IPS-NIHi7 (cell line): ENCODE results near the gene TBC1D16.

Source experiments
- DNase-seq: peaks from one replicate; pipeline ENCODE4 v3.0.0; 2012; ENCODE audit warnings: mixed read lengths; ENCODE audit errors: extremely low spot score

TBC1D16 gene

DNA sequence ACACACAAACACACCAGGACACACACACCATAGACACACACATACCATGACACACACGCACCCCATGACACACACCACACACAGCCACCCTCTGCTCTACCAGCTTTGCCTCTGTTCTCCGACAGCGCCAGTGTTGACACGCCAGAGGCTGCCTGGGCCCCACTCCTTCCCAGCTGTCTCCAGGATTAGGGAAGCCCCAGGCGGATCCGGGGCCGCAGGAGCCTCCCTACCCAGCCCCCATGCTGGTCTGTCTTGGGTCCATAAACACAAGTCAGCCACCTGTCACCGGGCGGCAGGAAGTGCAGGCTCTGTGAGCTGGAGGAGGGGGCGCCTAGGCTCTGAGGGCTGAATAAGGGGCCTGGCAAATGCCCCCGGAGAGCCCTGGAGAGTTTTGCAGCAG, 10.5 kb downstream of the TBC1D16 start:
- DNase-seq, result peak; percentile 65

DNA sequence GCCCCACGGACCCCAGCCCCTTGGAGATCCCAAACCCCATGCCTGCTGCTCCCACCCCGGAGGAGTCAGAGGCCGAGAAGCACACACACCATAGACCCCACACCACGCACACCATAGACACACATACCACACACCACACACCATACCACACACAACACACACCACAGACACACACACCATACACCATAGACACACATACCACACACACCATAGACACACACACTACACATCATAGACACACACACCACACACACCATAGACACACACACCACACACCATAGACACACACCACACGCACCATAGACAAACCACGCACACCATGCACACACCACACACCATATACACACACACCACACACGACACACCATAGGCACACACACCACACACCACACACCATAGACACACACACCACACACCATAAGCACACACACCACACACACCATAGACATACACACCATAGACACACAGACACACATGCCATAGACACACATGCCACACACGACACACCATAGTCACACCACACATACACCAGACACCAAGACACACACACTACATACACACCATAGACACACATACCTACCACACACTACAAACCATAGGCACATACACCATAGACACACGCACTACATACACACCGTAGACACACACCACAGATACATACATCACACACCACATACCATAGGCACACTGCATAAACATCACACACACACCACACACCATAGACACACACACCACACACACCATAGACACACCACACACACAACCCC, 11.3 kb downstream of the TBC1D16 start:
- DNase-seq, result no peak

DNA sequence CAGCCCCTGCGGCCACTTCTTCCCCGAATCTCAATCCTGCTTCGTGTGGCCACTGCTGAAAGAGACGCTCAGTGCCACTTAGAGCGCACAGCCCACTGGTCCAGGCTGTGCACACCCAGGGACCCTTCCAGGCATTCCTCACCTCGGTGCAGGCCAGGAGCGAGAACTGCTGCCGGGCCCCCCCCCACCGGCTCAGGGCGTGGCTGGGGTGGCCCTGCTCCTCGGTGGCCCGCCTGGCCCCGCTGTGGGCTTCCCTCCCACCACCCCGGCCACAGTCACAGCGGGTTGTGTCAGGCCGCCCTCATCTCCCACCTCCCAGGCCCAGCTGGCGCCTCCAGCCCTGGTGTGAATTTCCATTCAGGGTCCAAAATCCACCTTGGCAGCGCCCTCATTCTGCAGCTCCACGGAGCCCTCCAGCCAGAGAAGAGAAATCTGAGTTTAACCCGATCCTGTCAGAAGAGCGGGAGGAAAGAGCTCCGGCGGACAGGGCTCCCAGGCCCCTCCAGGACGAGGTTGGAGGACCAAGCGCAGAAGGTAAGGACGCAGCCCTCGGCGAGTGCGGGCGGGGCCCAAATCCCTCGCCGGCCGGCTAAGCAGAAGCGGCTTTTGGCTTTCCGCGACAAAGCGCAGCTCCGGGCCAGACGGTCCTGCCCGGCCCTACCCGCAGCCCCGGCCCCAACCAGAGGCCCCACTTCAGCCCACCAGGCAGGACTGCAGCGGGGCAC, 12.0 kb downstream of the TBC1D16 start:
- peak; percentile 49 for DNase-seq

DNA sequence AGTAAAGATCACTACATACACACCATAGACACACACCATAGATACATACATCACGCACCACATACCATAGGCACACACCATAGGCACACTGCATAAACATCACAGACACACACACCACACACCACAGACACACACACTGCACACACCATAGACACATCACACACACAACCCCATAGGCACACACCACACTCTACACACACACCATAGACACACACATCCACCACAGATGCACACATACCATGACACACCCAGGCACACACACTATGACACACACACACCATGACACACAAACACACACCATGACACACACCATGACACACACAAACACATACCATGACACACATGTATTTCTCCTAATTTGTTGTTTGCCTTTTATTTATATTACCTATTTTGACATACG, 14.1 kb downstream of the TBC1D16 start:
- no peak for DNase-seq

DNA sequence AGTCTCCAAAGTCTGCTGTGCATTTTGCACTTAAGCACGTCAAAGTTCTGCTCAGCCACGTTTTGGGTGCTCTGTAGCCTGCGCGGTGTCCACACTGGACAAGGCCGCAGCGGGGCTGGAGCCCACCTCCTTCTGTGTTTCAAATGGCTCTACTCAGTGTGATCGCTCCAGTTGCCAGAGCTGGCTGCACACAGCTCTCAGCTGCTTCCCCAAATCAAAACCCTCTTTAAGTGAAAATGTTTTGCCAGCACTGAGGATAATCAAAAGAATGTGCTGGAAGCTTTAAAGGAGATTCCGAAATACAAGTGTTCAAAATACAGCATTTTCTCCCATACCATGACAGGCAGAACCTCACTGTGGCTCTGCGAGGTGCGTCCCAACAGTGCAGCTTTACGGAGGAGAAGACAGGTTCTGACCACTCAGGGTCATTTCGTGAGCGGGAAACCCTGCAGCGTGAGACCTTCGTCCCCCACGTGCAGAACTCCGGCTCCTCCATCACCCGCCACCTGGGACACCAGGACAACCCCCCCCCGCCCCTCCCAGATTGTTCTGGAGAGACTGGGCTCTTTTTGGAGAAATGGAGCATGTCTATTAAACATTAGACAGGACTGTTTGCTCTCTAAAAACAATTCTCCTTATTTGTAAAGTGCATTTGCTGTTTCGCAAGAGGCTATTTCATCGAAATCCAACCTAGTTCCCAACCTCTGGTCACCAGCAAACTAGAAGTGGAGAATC, 16.6 kb downstream of the TBC1D16 start:
- no peak for DNase-seq

DNA sequence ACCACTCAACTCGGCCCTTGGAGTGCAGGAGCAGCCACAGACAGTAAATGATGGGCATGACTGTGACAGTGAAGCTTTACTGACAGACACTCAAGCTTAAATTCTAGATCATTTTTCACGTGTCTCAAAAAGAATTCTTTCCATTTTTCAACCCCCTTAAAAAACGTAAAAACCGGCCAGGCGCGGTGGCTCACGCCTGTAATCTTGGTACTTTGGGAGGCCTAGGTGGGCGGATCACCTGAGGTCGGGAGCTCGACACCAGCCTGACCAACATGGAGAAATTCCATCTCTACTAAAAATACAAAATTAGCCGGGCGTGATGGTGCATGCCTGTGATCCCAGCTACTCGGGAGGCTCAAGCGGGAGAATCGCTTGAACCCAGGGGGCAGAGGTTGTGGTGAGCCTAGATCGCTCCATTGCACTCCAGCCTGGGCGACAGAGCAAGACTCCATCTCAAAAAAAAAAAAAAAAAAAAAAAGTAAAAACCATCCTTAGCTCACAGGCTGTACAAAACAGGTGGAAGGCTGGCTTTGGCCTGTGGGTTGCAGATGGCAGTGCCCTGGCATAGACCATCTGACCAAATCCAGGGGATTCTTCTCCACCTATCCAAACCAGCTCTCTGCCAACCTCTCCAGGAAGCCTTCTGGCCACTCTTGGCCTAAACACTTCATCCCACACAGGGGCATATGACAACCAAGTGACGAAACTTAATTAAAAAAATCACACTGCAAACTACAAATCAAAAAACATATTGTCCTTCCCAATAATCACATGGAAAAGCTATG, 18.3 kb downstream of the TBC1D16 start:
- DNase-seq, result no peak

DNA sequence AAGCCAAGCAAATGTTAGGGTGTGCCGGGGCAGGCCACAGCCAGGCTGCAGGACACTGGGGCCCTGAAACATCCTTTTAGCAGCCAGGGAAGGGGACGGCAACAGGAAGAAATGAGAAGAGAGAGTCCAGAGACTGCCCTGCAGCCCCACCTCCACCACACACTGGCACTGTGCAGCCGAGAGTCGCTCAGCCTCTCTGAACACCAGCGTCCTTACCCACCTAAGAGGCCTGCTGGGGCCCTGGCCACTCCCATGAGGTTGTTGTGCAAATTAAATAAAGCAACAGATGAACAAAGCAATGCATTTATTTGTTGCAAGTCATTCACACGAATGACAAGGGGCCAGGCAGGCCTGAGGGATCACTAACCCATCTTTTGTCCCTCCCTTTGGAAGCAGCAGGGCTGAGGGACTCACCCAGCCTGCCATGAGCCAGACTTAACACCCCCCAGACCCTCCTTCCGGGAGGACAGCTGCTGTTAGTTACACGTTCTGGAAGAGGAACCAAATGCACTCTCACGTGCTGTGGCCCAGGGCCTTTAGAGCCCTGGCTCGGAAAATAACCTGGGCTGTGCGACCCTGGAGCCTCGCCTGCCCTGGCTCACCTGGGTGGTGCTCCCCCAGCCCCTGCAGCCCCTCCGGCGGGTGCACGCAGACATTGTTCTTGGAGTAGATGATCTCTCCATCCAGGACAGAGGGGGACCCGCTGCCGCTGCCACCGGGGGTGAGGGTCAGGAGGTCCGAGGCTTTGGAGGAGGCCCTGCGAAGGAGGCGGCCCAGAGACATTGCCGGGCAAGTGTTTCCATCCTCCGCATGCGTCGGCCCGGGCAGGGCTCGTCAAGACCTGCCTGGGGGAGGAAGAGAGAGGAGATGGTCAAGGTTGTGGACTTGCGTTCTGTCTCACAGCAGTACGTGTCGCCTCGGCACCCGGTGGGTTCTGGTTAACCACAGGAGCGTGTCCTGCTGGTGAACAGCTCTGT, 22.6 kb downstream of the TBC1D16 start:
- no peak for DNase-seq

DNA sequence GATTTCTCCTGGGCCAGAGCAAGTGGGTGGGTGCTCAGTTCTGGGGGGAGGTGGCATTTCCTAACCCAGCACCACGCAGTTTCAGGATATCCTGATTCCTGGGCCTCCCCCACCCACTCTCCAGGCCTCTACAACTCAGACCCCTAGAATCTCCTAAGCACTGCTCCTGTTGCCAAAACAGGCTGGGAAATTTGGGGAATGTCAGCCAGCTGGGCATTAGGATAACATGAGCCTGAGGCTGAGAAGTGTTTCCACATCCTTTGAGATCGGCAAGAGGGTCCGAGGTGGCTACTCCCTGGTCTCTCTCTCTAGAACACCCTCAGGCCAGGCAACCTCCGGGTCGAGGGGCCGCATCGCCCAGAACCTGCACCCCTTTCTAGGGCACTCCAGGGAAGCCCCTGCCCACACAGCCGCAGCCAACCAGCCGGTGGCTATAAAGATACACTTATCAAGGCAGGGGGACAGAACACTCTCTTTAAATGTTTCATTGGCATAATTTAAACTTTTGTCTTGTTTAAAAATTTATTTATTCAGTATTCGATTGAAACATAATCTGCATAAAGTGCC, 23.6 kb downstream of the TBC1D16 start:
- no peak for DNase-seq

DNA sequence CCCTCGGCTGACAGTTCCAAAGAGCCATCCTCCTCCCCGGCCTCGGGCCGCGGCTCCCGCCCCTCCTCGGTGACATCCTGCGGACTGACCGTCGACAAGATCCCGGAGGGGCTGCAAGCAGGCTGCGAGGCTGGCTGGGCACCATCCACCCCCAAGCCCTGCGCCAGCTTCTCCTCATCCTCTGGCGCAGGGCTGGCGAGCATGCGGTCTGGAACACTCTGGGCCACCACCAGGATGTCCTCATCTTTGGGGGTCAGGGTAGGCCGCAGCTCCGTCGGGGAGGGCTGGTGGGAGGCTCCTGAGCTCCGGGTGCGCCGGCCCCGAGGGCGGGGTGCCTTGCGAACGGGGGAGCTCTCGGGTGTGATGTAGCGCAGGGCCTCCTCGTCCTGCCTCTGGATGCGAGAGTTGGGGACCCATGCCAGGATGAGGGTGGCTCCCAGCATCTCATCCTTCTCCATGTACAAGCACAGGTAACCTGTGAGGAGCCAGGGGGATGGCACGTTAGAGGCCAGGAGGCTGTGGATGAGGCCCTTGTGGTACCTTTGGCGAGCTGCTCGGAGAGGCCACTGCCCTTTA, 25.3 kb downstream of the TBC1D16 start:
- no peak for DNase-seq

DNA sequence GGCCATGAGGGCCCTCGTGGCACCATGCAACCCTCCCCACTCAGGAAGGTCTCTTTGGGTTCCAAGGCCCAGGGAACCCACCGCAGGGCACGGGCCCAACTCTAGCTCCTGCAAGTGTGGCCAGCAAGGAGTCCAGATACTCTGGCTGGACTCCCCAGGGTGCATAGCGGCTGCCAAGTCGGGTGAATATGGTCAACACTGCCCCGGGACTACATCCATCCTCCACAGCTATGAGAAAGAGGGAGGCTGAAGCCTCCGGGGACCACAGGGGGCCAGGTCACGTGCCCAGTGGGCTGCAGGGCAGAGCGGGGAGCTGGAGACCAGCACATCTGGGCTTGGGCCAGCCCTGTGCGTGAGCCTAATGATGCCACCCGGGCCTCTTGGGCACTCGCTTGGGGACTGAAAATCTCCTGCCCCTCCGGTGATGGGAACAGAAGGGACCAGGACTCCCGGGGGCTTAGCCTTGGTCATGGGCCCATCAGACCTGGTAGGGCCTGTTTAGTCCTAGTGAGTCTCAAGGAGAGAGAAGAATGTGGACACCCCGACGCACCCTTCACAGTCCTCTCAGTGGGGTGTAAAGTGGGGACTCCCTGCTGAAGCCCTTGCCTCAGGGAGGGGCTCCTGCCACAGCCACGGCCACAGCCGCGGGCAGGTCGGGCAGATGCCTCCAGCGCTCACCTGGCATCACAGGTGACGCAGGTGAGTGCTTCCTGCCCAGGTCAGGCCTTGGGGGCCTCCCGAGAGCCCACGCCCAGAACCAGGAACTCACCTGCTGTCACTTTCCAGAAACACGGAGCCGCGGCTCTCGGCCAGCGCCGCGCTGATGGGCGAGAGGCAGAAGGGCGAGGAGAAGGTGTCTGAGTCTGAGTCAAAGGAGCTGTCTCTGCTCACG, 26.0 kb downstream of the TBC1D16 start:
- no peak for DNase-seq

DNA sequence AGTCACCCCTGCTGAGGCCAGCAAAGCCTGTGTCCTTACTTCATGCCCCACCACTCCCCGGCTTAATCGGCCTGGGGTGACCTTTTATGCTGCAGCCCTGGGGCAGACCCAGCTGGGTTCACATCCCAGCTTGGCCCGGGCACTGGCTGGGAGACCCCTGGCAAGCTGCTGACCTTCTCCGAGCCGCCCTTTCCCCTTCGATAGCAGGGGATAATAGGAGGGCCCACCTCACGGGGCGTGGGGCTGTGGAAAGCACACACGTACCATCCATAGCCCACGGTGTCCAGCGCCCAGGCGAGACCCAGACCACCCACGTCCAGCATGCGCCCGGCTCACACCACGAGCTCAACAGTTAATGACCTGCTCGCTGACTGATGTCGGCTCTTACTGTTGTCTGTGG, 26.8 kb downstream of the TBC1D16 start:
- no peak for DNase-seq

DNA sequence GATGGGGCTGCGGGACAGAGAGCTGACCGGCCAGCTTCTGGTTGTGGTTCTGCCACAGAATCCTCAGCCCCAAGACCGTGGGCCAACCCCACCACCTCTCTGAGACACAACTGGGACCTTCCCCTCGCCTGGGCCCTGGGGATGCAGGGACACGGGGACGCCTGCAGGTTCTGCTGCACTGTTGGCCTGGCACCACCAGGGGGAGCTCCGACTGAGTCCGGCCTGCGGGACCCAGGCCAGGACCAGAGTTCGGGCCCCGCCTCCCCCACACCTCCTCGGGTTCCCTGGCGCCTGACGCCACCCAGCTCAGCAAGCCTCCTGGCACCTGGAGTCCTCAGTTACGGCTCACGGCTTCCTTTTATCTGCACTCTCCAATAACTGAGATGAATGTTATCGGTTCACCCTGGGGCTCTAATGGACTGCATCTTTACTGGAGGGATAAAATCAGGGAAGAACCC, 27.3 kb downstream of the TBC1D16 start:
- DNase-seq, result peak; percentile 95

DNA sequence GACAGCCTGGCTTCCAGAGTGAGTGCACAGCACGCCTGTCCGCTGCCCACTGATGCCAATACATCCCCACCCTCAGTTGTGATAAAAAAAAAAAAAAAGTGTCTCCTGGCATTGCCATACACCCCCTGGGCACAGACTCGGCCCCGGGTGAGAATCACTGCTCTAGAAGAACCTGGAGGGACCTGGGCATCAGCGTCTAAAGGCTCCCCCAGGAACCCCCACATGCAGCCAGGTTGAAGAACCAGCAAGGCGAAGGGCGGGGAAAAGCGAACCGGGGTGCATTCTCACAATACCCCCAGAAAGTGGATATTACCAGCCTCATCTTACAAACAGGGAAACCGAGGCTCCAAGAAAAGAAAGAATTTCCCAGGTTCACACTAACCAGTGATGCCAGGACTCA, 27.7 kb downstream of the TBC1D16 start:
- DNase-seq, result no peak

DNA sequence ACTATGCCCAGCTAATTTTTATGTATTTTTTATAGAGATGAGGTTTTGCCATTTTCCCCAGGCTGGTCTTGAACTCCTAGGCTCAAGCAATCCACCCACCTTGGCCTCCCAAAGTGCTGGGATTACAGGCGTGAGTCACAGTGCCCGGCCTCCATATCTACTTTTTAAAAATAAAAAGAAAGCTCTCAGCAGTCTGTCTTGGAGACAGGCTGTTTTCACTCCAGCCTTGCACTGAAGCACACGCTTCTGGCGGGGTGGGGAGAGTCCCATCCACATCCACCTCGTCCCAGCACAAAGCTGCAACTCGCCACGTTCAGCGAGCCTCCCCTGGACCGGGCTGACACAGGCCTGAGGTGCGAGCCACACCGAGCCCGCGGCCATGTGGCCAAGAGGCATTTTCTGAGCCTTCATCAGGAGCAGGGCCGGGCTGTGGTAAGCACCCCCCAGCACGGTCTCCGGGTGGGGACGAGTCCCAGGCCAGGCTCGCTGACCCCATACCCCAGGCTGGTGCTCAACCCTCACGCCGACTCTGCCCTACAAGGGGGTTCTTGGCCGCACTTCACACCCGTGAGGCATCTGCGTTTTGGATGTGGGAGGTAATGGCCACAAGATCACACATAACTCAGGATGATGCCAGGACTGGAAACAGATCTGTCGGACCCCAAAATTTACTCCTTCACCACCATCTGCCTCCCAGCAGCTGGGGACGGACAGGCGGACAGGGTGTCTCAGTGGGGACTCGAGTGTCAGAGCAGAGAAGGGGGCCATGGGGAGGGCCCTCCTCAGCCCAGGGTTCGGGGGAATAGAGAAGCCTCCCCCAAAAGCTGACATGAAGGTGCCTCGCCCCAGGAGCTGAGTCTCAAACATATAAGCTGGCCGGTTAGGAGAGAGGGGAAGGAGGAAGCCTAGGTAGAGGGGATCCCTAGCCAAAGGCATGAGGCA, 28.6 kb downstream of the TBC1D16 start:
- no peak for DNase-seq

DNA sequence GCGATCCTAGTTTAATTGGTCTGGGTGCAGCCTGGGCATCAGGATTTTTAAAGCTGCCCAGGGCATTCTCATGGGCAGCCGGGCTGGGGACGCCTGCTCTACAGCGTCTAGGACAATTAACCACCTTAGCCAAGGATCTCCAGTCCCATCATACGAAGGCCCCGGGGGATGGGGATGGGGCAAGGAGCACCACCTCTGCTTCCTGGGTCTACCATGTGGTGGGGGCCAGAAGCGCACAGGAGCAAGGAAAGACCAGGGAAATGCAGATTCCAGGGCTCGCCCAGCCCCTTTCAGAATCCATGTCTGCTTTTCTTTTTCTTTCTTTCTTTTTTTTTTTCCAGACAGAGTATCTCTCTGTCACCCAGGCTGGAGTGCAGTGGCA, 29.3 kb downstream of the TBC1D16 start:
- DNase-seq, result no peak

DNA sequence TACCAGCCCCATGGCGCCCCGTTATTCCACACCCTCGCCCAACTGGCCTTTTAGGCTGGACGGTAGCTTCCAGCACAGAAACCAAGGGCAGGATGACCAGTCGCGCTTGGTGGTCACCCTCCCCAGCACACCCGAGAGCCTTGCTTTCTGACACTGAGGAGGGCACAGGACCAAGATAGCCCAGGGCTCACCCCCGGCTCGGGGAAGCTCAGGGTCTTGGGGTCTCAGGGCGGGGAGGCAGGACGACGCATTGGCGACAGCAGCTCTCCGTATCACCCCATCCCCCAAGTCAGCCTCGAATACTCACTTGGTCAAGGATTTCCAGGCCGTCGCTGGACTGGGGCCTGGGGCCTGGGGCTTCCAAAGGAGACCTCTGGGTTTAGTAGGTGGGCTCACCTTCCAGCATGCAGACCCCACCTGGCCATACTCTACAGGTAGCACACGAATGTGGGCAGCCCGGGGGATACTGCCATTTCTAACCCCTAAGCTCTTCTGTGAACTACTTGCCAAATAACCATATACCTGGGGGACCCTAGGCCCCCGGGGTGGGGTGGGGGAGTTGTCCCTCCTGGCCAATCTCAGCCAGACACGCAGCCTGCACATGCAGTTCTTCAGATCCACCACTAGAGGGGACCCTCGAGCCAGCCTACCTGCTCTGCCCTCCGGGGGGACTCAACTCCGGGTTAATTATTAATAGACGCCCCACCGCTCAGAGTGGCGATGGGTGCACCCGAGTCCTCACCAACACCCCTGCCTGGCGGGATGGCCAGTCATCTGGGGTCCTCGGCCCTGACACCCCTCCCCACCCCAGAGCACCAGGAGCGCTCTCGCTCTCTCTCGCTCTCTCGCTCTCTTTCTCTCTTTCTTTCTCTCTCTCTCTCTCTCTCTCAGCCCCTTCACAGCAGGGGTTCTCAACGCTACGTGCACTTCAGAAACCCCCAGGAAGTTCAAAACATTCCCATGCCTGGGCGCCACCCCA, 30.0 kb downstream of the TBC1D16 start:
- DNase-seq, result peak; percentile 93

DNA sequence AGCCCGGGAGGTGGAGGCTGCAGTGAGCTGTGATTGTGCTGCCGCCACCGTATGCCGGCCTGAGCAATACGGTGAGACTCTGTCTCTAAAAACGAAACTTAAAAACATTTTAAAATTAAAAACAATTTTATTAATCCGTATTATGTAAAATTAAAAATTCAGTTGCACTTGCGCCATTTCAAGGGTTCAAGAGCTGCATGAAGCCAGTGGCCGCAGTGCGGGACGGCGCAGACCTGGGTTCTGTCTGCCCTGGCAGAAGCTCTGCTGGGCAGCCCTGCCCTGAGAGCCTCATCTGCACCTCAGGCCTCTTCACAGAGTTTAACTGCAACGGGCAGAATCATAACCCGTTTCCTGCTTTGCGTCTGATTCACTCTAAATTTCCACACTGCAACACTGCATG, 31.7 kb downstream of the TBC1D16 start:
- no peak for DNase-seq
